ENCODE measurements around the gene NR1I2. TPM values are rescaled to one million over a fixed set of nuclear protein-coding genes. Genes with fewer than 3 reads are reported as not detected.

NR1I2 gene
- total RNA-seq, 1 donor from 2014 or later, result 0.23 TPM

DNA sequence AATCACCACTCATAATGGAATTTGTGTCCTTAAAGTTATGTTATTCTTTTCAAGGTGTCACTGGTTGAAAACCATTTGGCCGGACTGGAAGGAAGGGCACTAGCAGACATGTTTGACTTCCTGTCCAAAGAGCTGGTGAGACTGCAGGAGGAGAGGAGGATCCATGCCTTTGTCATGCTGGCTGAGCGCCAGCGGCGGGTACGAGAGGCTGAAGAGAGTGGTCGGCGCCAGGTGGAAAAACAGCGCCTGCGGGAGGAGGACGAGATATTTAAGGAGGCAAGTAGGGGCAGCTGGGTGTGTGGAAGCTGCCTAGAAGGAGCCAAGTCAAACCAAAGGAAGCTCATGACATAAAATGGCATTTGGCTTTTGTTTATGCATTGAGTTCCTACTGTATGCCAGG lies 38.0 kb upstream of the NR1I2 start:
- Mint-ChIP-seq H3K27me3 (ENCODE audit: unreplicated experiment) (peaks cover 2% of the 10 kb centered on the region), H3K9me3 (ENCODE audit: unreplicated experiment) (no peaks in the 10 kb centered on the region), H3K4me3 (ENCODE audit: unreplicated experiment) (no peak overlapping the region), H3K4me1 (ENCODE audit: unreplicated experiment) (peaks cover 15% of the 10 kb centered on the region), H3K36me3 (ENCODE audit: low read depth, unreplicated experiment) (no peaks in the 10 kb centered on the region), H3K27ac (ENCODE audit: unreplicated experiment) (no peak overlapping the region)
- TF ChIP-seq, protein P1, sequence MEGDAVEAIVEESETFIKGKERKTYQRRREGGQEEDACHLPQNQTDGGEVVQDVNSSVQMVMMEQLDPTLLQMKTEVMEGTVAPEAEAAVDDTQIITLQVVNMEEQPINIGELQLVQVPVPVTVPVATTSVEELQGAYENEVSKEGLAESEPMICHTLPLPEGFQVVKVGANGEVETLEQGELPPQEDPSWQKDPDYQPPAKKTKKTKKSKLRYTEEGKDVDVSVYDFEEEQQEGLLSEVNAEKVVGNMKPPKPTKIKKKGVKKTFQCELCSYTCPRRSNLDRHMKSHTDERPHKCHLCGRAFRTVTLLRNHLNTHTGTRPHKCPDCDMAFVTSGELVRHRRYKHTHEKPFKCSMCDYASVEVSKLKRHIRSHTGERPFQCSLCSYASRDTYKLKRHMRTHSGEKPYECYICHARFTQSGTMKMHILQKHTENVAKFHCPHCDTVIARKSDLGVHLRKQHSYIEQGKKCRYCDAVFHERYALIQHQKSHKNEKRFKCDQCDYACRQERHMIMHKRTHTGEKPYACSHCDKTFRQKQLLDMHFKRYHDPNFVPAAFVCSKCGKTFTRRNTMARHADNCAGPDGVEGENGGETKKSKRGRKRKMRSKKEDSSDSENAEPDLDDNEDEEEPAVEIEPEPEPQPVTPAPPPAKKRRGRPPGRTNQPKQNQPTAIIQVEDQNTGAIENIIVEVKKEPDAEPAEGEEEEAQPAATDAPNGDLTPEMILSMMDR (IDR thresholded peaks at IDR 0.05; ENCODE audit: unreplicated experiment), result no peak
- DNase-seq (ENCODE audit: low spot score), result no peak

DNA sequence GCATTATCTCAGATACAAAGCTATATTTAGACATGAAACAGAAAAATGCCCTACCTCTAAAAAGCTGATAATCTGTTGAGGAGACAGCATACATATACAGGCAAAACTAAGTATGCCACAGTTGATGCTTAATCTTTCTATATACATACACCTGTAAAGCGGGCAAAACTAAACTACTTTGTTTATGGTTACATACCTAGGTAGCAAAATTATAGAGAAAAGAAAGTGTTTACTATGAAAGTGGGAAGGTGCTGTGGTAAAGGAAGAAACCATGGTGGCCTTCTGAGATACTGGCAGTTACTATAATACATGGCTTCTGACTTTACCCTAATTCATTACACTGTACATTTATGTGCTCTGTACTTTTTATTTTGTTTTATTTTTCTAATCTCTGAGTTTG lies 36.0 kb upstream of the NR1I2 start:
- Mint-ChIP-seq H3K27me3 (ENCODE audit: unreplicated experiment) (peaks cover 2% of the 10 kb centered on the region), H3K27ac (ENCODE audit: unreplicated experiment) (no peak overlapping the region), H3K4me3 (ENCODE audit: unreplicated experiment) (no peak overlapping the region), H3K36me3 (ENCODE audit: low read depth, unreplicated experiment) (no peaks in the 10 kb centered on the region), H3K9me3 (ENCODE audit: unreplicated experiment) (no peaks in the 10 kb centered on the region), H3K4me1 (ENCODE audit: unreplicated experiment) (peaks cover 17% of the 10 kb centered on the region)
- DNase-seq (ENCODE audit: low spot score), result no peak
- TF ChIP-seq, protein P1 (IDR thresholded peaks at IDR 0.05; ENCODE audit: unreplicated experiment), result no peak

DNA sequence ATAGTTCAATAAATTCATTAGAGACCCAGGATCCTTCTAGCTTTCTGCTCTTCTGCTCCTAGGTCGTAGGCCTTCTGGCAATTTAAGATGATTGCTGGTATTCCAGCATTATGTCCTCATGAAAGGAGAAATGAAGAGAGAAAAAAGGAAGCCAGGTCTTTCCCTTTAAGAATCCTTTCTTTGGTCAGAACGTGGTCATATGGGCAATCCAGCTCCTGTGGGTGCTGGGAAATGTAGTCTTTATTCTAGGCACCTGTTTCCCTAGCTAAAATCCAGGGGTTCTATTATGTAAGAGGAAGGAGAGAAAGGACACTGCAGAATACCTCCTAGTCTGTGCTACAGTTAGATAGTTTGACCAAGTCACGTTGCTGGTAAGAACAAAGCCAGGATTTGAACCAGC lies 35.5 kb upstream of the NR1I2 start:
- no peak overlapping the region for H3K27ac Mint-ChIP-seq (ENCODE audit: unreplicated experiment)
- peaks cover 19% of the 10 kb centered on the region for H3K4me1 Mint-ChIP-seq (ENCODE audit: unreplicated experiment)
- TF ChIP-seq, protein P1 (IDR thresholded peaks at IDR 0.05; ENCODE audit: unreplicated experiment), result no peak
- DNase-seq (ENCODE audit: low spot score), result no peak
- peaks cover 2% of the 10 kb centered on the region for H3K27me3 Mint-ChIP-seq (ENCODE audit: unreplicated experiment)
- H3K9me3 Mint-ChIP-seq (ENCODE audit: unreplicated experiment), result no peaks in the 10 kb centered on the region
- no peaks in the 10 kb centered on the region for H3K36me3 Mint-ChIP-seq (ENCODE audit: low read depth, unreplicated experiment)
- no peak overlapping the region for H3K4me3 Mint-ChIP-seq (ENCODE audit: unreplicated experiment)

DNA sequence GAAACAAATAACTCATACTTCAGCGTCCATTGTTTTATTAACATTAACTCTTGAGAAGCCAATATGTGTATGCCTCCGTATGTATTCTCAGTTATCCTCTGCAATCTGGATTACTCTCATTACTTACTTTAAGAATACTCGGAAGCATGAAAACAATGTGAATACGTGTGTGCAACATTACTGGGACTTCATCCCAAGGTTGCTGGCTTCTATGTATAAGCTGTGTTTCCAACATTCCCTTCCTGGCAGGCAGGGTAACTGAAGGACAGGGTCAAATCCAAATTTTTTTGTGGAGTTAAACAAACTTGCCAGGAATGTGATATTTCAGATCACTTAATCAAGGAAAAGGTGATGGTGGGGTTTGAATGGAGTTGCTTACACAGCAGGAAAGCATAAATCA lies 34.5 kb upstream of the NR1I2 start:
- Mint-ChIP-seq H3K27ac (ENCODE audit: unreplicated experiment) (no peak overlapping the region), H3K9me3 (ENCODE audit: unreplicated experiment) (no peaks in the 10 kb centered on the region), H3K36me3 (ENCODE audit: low read depth, unreplicated experiment) (no peaks in the 10 kb centered on the region), H3K27me3 (ENCODE audit: unreplicated experiment) (peaks cover 2% of the 10 kb centered on the region), H3K4me1 (ENCODE audit: unreplicated experiment) (peaks cover 13% of the 10 kb centered on the region), H3K4me3 (ENCODE audit: unreplicated experiment) (no peak overlapping the region)
- DNase-seq (ENCODE audit: low spot score), result no peak
- TF ChIP-seq, protein P1 (IDR thresholded peaks at IDR 0.05; ENCODE audit: unreplicated experiment), result no peak

DNA sequence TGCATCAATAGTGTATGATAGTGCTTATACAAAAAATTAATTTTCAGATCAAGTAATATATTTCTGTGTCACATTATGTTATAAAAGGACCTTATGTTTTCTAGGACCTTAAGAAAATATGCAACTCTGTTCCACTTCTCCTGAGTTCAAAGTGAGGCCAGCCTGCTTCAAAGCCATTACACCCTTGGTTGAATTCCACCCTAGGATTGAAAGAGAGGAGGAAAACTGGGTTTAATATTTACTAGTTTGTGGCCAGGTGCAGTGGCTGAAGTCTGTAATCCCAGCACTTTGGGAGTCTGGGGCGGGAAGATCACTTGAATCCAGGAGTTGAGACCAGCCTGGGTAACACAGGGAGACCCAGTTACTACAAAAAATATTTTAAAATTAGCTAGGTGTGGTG lies 32.9 kb upstream of the NR1I2 start:
- Mint-ChIP-seq H3K36me3 (ENCODE audit: low read depth, unreplicated experiment) (no peaks in the 10 kb centered on the region), H3K4me3 (ENCODE audit: unreplicated experiment) (no peak overlapping the region), H3K27me3 (ENCODE audit: unreplicated experiment) (no peaks in the 10 kb centered on the region), H3K27ac (ENCODE audit: unreplicated experiment) (no peak overlapping the region), H3K4me1 (ENCODE audit: unreplicated experiment) (peaks cover 5% of the 10 kb centered on the region), H3K9me3 (ENCODE audit: unreplicated experiment) (no peaks in the 10 kb centered on the region)
- no peak for DNase-seq (ENCODE audit: low spot score)
- TF ChIP-seq, protein P1 (IDR thresholded peaks at IDR 0.05; ENCODE audit: unreplicated experiment), result no peak

All from endothelial cell (in vitro differentiated cells).